H1 (cell line): ENCODE results near the gene TBC1D3B. TPM values are rescaled to one million over a fixed set of nuclear protein-coding genes. Genes with fewer than 3 reads are reported as not detected.

Experiments used
- NANOG ChIP-seq: IDR thresholded peaks from 2 replicates; pipeline ENCODE4 v1.6.1; 2011; ENCODE audit warnings: low read length, low read depth, mild to moderate bottlenecking, inconsistent platforms; ENCODE audit not compliant: insufficient read depth, poor library complexity, severe bottlenecking
- polyA plus RNA-seq, 7 experiments: library from polyadenylated mRNA; depleted of rRNA in 3 of 7; stranded (reverse) in 5 of 7; unstranded in 2 of 7; fragments of >200 nt in 5 of 7; fragments of 200-250 nt in 2 of 7; gene quantifications; 1 replicate in 5 of 7; 2 replicates in 1 of 7; 4 replicates in 1 of 7; pipeline versions ENCODE4 v1.2.1 to v1.2.3, GENCODE V29; 2011 to 2013; ENCODE audit warnings: missing spikeins in 2 of 7, mixed read lengths in 2 of 7
- total RNA-seq: library from RNA; stranded (reverse); fragmentation: NEBNext Ultra II Directional; extraction: Animal tissue kit (Norgen Biotek cat#: 25700); gene quantifications from 2 replicates; pipeline ENCODE4 v1.2.1, GENCODE V29; 2021

Gene TBC1D3B
- total and polyA plus RNA-seq, 2 of the 8 experiments (the other 6 are each of a cell fraction or from before 2014, with no cell fraction given) = 0.54 to 6.2 TPM

DNA sequence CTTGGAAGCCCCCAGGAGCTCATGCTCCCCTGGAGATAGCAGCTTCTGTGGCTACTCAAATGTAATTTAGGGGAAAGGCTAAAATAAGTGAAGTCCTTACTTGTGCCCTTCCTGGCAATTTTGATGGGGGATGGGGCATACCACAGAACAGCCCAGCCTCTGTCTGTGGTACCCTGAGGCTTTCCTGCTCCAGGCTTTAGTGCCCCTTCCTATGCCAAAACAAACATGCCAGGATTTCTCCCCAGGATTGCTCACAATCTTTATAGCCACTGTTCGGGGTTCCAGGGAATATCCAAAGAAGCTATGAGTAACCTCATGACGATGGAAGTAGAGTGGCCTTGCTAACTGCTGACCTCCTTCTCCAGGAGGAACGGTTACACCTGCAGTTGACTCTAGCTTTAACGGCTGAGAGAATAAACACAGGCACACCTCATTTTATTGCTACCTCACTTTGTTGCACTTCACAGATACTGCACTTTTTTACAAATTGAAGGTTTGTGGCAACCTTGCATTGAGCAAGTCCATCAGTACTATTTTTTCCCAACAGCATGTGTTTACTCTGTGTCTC, 47.9 kb downstream of the TBC1D3B start (continued):
- no peak for TF ChIP-seq NANOG
- TF ChIP-seq, all 59 proteins: peak for 0
